Loucy (cell line): ENCODE measurements around the gene BTBD9.

Experiments
- H2AFZ ChIP-seq: fragments of 200-600 bp; sonication (generic); 2 replicates; pipeline ENCODE4 v1.6.0; 2016; ENCODE audit warnings: antibody characterized with exemption, mild to moderate bottlenecking, low read length, moderate library complexity
- H3F3A ChIP-seq: fragments of 200-600 bp; 2 replicates; pipeline ENCODE4 v1.6.0; 2016; ENCODE audit warnings: antibody characterized with exemption, low read depth, mild to moderate bottlenecking
- H3K27me3 ChIP-seq: fragments of 200-600 bp; sonication (generic); 2 replicates; pipeline ENCODE4 v1.6.1; 2014; ENCODE audit warnings: low read length, mild to moderate bottlenecking; ENCODE audit not compliant: insufficient read depth, poor library complexity, severe bottlenecking
- H3K36me3 ChIP-seq: fragments of 200-600 bp; sonication (generic); 2 replicates; pipeline ENCODE4 v1.6.1; 2016; ENCODE audit warnings: low read length; ENCODE audit not compliant: insufficient read depth
- H3K4me1 ChIP-seq: fragments of 200-600 bp; sonication (generic); 2 replicates; pipeline ENCODE4 v1.5.1; 2014; ENCODE audit warnings: low read length, mild to moderate bottlenecking; ENCODE audit not compliant: insufficient read depth, poor library complexity, severe bottlenecking
- H3K4me2 ChIP-seq: fragments of 200-600 bp; sonication (generic); 2 replicates; pipeline ENCODE4 v1.6.0; 2014; ENCODE audit warnings: antibody characterized with exemption, low read length, low read depth, mild to moderate bottlenecking; ENCODE audit not compliant: poor library complexity, severe bottlenecking
- H3K4me3 ChIP-seq: fragments of 200-600 bp; sonication (generic); 2 replicates; pipeline ENCODE4 v1.5.1; 2014; ENCODE audit warnings: low read length, mild to moderate bottlenecking, mixed read lengths; ENCODE audit not compliant: poor library complexity, severe bottlenecking
- H3K79me2 ChIP-seq: fragments of 200-600 bp; sonication (generic); 2 replicates; pipeline ENCODE4 v1.6.1; 2014; ENCODE audit warnings: low read length; ENCODE audit not compliant: insufficient read depth
- H3K9ac ChIP-seq: fragments of 200-600 bp; sonication (generic); 2 replicates; pipeline ENCODE4 v1.6.0; 2014; ENCODE audit warnings: mild to moderate bottlenecking, low read depth, low read length, moderate library complexity; ENCODE audit not compliant: poor library complexity, severe bottlenecking
- H3K9me2 ChIP-seq: fragments of 200-600 bp; sonication (generic); replicated peaks from 2 replicates; pipeline ENCODE4 v1.6.1; 2016; ENCODE audit warnings: low read depth, low read length, mixed read lengths
- H3K9me3 ChIP-seq: fragments of 200-600 bp; sonication (generic); 2 replicates; pipeline ENCODE4 v1.6.1; 2014; ENCODE audit warnings: mild to moderate bottlenecking, antibody characterized with exemption, low read length, low read depth; ENCODE audit not compliant: insufficient read depth
- H4K20me1 ChIP-seq: fragments of 200-600 bp; sonication (generic); 2 replicates; pipeline ENCODE4 v1.6.0; 2014; ENCODE audit warnings: antibody characterized with exemption, low read length, mild to moderate bottlenecking; ENCODE audit not compliant: insufficient read depth, poor library complexity, severe bottlenecking
- EZH2phosphoT487 ChIP-seq: fragments of 200-600 bp; IDR thresholded peaks from 2 replicates; pipeline ENCODE4 v1.6.1; 2018; ENCODE audit warnings: antibody characterized with exemption, mild to moderate bottlenecking, moderate library complexity, borderline replicate concordance
- TF ChIP-seq, protein P1 (sequence below): fragments of 200-600 bp; sonication (generic); conservative IDR thresholded peaks from 2 replicates; pipeline ENCODE4 v1.5.1; 2014; ENCODE audit warnings: mild to moderate bottlenecking, antibody characterized with exemption, low read length

Gene BTBD9

DNA sequence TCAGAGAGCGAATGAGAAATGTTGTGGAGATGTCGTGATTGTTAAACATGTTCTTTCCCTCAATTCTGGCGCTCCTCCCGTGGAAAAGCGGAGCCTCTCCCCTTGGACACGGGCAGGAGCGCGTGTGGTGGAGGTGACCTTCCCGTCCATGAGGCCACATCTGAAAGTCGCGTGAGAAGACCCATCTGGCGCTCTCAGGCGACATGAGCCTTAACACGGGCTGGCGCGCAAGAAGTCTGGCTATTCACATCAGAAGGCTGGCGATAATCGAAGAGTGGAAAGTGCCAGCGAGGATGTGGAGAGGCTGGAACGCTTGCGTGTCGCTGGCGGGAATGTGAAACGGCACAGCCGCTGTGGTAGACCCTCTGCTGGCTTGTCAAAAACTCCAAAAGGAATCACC, 478.9 kb downstream of the BTBD9 start:
- Histone ChIP-seq H4K20me1 (no peaks in the 10 kb centered on the region), H3K9ac (no peak overlapping the region), H3K4me3 (no peak overlapping the region), H3K4me2 (no peak overlapping the region), H3K9me3 (no peaks in the 10 kb centered on the region), H3K27me3 (no peaks in the 10 kb centered on the region), H3F3A (no peaks in the 10 kb centered on the region), H3K36me3 (peaks cover 6% of the 10 kb centered on the region; the same call in 1 of the 2 replicates), H2AFZ (no peak overlapping the region), H3K9me2 (no peaks in the 10 kb centered on the region), H3K79me2 (no peaks in the 10 kb centered on the region), H3K4me1 (no peaks in the 10 kb centered on the region)
- TF ChIP-seq, protein P1, sequence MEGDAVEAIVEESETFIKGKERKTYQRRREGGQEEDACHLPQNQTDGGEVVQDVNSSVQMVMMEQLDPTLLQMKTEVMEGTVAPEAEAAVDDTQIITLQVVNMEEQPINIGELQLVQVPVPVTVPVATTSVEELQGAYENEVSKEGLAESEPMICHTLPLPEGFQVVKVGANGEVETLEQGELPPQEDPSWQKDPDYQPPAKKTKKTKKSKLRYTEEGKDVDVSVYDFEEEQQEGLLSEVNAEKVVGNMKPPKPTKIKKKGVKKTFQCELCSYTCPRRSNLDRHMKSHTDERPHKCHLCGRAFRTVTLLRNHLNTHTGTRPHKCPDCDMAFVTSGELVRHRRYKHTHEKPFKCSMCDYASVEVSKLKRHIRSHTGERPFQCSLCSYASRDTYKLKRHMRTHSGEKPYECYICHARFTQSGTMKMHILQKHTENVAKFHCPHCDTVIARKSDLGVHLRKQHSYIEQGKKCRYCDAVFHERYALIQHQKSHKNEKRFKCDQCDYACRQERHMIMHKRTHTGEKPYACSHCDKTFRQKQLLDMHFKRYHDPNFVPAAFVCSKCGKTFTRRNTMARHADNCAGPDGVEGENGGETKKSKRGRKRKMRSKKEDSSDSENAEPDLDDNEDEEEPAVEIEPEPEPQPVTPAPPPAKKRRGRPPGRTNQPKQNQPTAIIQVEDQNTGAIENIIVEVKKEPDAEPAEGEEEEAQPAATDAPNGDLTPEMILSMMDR, result no peak
- no peak for TF ChIP-seq EZH2phosphoT487

DNA sequence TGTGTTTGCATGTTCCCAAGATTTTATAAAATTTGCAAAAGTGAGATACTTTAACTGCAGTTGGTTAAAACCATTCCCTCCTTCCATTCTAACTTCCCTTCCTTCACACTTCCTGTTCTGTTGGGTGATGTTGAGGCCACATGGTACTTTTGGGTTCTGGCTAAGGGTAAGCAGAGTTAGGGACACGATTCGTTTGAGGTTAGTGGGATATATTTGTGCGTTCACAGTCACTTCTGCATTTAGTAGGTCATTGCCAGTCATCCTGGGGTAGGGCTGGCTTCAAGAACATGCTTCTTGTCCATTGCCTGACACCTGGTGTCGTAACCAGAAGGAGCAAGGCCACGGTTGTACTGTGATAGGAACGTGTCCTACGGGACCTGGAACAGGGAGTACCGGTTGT, 480.1 kb downstream of the BTBD9 start:
- Histone ChIP-seq H3K4me1 (no peaks in the 10 kb centered on the region), H2AFZ (no peak overlapping the region), H3F3A (no peaks in the 10 kb centered on the region), H3K36me3 (peaks cover 10% of the 10 kb centered on the region; the same call in 1 of the 2 replicates), H3K4me2 (no peak overlapping the region), H3K79me2 (no peaks in the 10 kb centered on the region), H3K9me2 (no peaks in the 10 kb centered on the region), H3K9me3 (no peaks in the 10 kb centered on the region), H3K27me3 (no peaks in the 10 kb centered on the region), H3K9ac (no peak overlapping the region), H4K20me1 (no peaks in the 10 kb centered on the region), H3K4me3 (no peak overlapping the region)
- TF ChIP-seq, protein P1, result no peak
- no peak for TF ChIP-seq EZH2phosphoT487

DNA sequence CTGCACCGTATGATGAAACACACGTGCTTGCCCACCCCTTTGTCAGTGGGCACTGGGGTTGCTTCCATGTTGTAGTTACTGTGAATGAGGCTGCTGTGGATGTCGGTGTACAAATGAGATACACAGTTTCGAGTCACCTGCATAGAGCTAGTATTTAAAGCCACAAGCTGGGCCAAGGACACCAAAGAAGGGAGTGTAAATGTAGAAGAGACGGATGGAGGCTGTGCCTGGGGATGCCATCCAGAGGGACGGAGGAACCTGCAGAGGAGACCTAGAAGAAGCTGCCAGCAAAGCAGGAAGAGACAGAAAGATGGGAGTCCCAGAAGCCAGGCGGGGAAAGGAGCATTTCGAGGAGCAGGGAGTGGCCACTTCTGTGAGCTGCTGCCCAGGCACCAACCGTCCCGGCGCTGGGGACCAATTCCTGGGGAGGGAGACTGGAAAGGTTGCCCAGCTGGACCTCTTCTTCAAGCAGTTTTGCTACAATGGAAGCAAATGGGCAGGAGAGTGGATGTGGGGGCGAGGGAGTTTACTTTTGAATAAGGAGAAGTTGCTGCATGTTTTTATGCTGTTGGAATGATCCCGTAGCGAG, 480.9 kb downstream of the BTBD9 start:
- H3K79me2 ChIP-seq, result no peaks in the 10 kb centered on the region
- no peak overlapping the region for H2AFZ ChIP-seq
- no peaks in the 10 kb centered on the region for H3K27me3 ChIP-seq
- no peaks in the 10 kb centered on the region for H3K4me1 ChIP-seq
- TF ChIP-seq, protein P1, result no peak
- TF ChIP-seq EZH2phosphoT487, result no peak
- no peak overlapping the region for H3K4me2 ChIP-seq
- peaks cover 10% of the 10 kb centered on the region; the same call in 1 of the 2 replicates for H3K36me3 ChIP-seq
- no peaks in the 10 kb centered on the region for H3F3A ChIP-seq
- H3K9ac ChIP-seq, result no peak overlapping the region
- no peaks in the 10 kb centered on the region for H3K9me3 ChIP-seq
- no peaks in the 10 kb centered on the region for H4K20me1 ChIP-seq
- H3K4me3 ChIP-seq, result no peak overlapping the region
- no peaks in the 10 kb centered on the region for H3K9me2 ChIP-seq
